ENCODE results near the gene LRBA. TPM values are rescaled to one million over a fixed set of nuclear protein-coding genes. Genes with fewer than 3 reads are reported as not detected.

LRBA gene
- total and polyA plus RNA-seq, 9 of the 15 experiments (the other 6 are each of a cell fraction or from before 2014, with no cell fraction given) = 24.2 to 88.7 (median 59.7) TPM

DNA sequence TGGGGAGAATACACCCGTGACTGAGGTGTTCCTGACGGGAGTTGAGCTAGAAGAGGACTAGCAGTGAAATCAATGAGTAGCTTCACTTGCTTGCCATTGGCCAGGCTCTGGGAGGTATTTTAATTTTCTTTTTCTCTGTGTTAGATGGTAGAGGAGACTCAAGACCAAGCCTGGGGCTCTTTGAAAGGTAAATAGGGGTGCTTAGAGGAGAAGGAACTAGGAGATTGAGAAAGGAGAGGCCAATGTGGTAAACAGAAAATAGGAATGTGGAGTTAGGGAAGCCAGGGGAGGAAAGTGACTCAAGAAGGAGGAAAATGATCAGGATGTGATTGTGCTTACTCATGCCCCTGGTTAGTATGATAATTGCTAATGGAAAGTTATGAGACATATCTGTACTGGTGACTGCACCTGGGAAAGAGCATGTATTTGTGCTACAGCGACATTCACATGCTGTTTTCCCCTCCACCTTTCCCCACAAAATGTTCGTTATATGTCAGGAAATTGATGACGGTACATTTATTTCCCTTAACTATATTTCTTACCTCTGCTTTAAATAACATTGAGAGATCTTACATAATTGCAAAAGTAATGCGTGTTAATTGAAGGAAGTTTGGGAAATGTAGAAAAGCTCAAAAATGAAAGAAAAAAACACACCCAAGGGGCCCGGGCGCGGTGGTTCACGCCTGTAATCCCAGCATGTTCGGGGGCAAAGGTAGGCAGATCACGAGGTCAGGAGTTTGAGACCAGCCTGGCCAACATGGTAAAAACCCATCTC is 16.9 kb upstream of the LRBA start (continued):
- TF ChIP-seq, protein P1, sequence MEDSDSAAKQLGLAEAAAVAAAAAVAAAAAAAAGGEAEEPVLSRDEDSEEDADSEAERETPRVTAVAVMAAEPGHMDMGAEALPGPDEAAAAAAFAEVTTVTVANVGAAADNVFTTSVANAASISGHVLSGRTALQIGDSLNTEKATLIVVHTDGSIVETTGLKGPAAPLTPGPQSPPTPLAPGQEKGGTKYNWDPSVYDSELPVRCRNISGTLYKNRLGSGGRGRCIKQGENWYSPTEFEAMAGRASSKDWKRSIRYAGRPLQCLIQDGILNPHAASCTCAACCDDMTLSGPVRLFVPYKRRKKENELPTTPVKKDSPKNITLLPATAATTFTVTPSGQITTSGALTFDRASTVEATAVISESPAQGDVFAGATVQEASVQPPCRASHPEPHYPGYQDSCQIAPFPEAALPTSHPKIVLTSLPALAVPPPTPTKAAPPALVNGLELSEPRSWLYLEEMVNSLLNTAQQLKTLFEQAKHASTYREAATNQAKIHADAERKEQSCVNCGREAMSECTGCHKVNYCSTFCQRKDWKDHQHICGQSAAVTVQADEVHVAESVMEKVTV (CRISPR knock-in tag; IDR thresholded peaks at IDR 0.05) = no peak
- TF ChIP-seq TGIF2 (CRISPR knock-in tag; IDR thresholded peaks at IDR 0.05) (no peak), RFX5 (IDR thresholded peaks at IDR 0.05; ENCODE audit: low read depth, low read length) (no peak), PML (IDR thresholded peaks at IDR 0.05; ENCODE audit: low read length) (peak; percentile 74), RBM39 (optimal IDR thresholded peaks at IDR 0.05; ENCODE audit: low read depth, low read length) (no peak)

DNA sequence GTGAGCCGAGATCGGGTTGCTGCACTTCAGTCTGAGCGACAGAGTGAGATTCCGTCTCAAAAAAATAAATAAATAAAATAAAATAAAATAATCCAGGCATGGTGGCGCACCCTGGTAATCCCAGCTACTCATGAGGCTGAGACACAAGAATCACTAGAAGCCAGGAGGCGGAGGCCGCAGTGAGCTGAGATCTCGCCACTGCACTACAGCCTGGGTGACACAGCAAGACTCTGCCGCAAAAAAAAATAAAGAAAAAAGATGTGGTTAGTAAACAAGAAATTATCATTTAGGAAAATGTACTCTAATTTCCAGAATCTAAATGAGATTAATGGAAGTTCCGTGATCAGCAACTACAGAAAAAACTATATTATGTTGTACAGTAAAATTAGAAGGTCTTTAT is 14.5 kb upstream of the LRBA start:
- FAIRE-seq = no peak
- no TSS peak for BruUV-seq (replicated peaks)
- TF ChIP-seq PML (IDR thresholded peaks at IDR 0.05; ENCODE audit: low read length) (no peak), ZNF134 (CRISPR knock-in tag; conservative IDR thresholded peaks at IDR 0.05) (no peak), CCAR2 (IDR thresholded peaks at IDR 0.05; ENCODE audit: low read depth, low read length) (no peak), TCFL5 (CRISPR knock-in tag; conservative IDR thresholded peaks at IDR 0.05) (no peak), ZNF583 (CRISPR knock-in tag; IDR thresholded peaks at IDR 0.05) (no peak), SNIP1 (IDR thresholded peaks at IDR 0.05; ENCODE audit: low read depth) (no peak), TARDBP (IDR thresholded peaks at IDR 0.05) (no peak), BRD4 (IDR thresholded peaks at IDR 0.05) (no peak), HEY1 (CRISPR knock-in tag; IDR thresholded peaks at IDR 0.05; ENCODE audit: borderline replicate concordance) (no peak)
- TF ChIP-seq, protein P2, sequence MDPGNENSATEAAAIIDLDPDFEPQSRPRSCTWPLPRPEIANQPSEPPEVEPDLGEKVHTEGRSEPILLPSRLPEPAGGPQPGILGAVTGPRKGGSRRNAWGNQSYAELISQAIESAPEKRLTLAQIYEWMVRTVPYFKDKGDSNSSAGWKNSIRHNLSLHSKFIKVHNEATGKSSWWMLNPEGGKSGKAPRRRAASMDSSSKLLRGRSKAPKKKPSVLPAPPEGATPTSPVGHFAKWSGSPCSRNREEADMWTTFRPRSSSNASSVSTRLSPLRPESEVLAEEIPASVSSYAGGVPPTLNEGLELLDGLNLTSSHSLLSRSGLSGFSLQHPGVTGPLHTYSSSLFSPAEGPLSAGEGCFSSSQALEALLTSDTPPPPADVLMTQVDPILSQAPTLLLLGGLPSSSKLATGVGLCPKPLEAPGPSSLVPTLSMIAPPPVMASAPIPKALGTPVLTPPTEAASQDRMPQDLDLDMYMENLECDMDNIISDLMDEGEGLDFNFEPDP (CRISPR knock-in tag; IDR thresholded peaks at IDR 0.05) = no peak
- TF ChIP-seq, protein P3, sequence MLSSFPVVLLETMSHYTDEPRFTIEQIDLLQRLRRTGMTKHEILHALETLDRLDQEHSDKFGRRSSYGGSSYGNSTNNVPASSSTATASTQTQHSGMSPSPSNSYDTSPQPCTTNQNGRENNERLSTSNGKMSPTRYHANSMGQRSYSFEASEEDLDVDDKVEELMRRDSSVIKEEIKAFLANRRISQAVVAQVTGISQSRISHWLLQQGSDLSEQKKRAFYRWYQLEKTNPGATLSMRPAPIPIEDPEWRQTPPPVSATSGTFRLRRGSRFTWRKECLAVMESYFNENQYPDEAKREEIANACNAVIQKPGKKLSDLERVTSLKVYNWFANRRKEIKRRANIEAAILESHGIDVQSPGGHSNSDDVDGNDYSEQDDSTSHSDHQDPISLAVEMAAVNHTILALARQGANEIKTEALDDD (IDR thresholded peaks at IDR 0.05) = no peak

More for the DNA sequence above, 14.5 kb upstream of the LRBA start:
- Histone ChIP-seq H3K9me1 (ENCODE audit: control insufficient read depth, insufficient read depth, low read length) (no peaks in the 10 kb centered on the region), H3K9me3 (replicated peaks; ENCODE audit: control insufficient read depth, insufficient read depth, low read depth, low read length) (no peaks in the 10 kb centered on the region), H4K20me1 (replicated peaks; ENCODE audit: control insufficient read depth, insufficient read depth, low read length) (no peaks in the 10 kb centered on the region), H3K27ac (ENCODE audit: extremely low read depth, low read depth, low read length) (peak overlapping the region; percentile 94), H3K4me2 (ENCODE audit: insufficient read depth, low read length) (no peak overlapping the region; the same call in 1 of the 2 replicates), H3K4me1 (replicated peaks in 1 of 2; ENCODE audit: control insufficient read depth in 2 of 2, insufficient read depth in 2 of 2, low read length in 2 of 2) (peaks cover 16 to 23% of the 10 kb centered on the region in 2 experiments; a peak in 4 of 5 replicates), H3K4me3 (no peak overlapping the region), H3K27me3 (ENCODE audit: control insufficient read depth in 2 of 2, insufficient read depth in 2 of 2, low read length in 2 of 2) (no peaks in the 10 kb centered on the region), H3K79me2 (ENCODE audit: control insufficient read depth, insufficient read depth, low read length) (no peaks in the 10 kb centered on the region), H2AFZ (ENCODE audit: low read depth, low read length) (peak overlapping the region; percentile 92), H3K9ac (ENCODE audit: insufficient read depth in 1 of 2, low read depth in 2 of 2, low read length in 2 of 2) (peak overlapping the region in 1 of 2 experiments; percentile 62; a peak in 2 of 4 replicates), H3K36me3 (ENCODE audit: control insufficient read depth, insufficient read depth, low read length) (no peaks in the 10 kb centered on the region)
- in situ Hi-C loops (cut with MboI) = no loop called here
- intact Hi-C loops (cut with micrococcal nuclease) = no loop called here
- ChIA-PET POLR2A (interaction anchor here (1.0 to 1.1 kb wide), 3 partner anchors 9 to 16 kb away, joined by 4 read pairs; no protein-coding TSS in a partner anchor), CTCF (ENCODE audit: low intra/inter-chr PET ratio) (no interaction called here)
- peak; percentile 54 for ATAC-seq
- WGBS (ENCODE audit: insufficient coverage, low coverage, missing lambda C conversion rate) = 48% methylated on average over 10 of the region's 10 CpGs
- peak in 1 of 4 experiments; percentile 65 for DNase-seq (ENCODE audit: extremely low read depth in 1 of 4, low spot score in 3 of 4)

Measured in K562 (cell line).